ENCODE data around the gene SLAMF7. TPM values are rescaled to one million over a fixed set of nuclear protein-coding genes. Genes with fewer than 3 reads are reported as not detected.

The SLAMF7 gene
- total and polyA plus RNA-seq, 2 of the 8 experiments (the other 6 are each of a cell fraction or from before 2014, with no cell fraction given): not detected

- no peak for TF ChIP-seq CHD7 (IDR thresholded peaks at IDR 0.05; ENCODE audit: insufficient replicate concordance, low read length)
- TF ChIP-seq HDAC2 (IDR thresholded peaks at IDR 0.05; ENCODE audit: borderline replicate concordance in 1 of 2, low read depth in 2 of 2, low read length in 2 of 2): no peak
- no peak for TF ChIP-seq ATF2 (IDR thresholded peaks at IDR 0.05; ENCODE audit: low read length)
- TF ChIP-seq CBX5 (IDR thresholded peaks at IDR 0.05; ENCODE audit: low read depth, low read length): no peak
- no peak for TF ChIP-seq CBX8 (IDR thresholded peaks at IDR 0.05; ENCODE audit: borderline replicate concordance, low read depth, low read length)
- no peak for TF ChIP-seq NANOG (IDR thresholded peaks at IDR 0.05; ENCODE audit: insufficient read depth, low read depth, low read length, poor library complexity, severe bottlenecking)
- no peak for TF ChIP-seq HDAC6 (IDR thresholded peaks at IDR 0.05; ENCODE audit: low read depth, low read length)
- TF ChIP-seq SAP30 (IDR thresholded peaks at IDR 0.05; ENCODE audit: insufficient read depth, insufficient replicate concordance, low read length): no peak
- TF ChIP-seq FOSL1 (IDR thresholded peaks at IDR 0.05; ENCODE audit: insufficient read depth, low read depth, low read length): no peak
Observed at GRCh38 chr1:160794376-160794775, 55.3 kb downstream of the SLAMF7 start (continued).

Measured in H1 (cell line).